IPS DF 6.9 (cell line): ENCODE data around the gene UBAC2.
"Not testable (repeated sequence)": the region's sequence is repeated elsewhere in the genome, so short reads cannot be mapped to it uniquely, and the experiment has no call there.

Experiments
- DNase-seq: peaks from one replicate; pipeline ENCODE4 v3.0.0-alpha.2; 2013; ENCODE audit warnings: low read depth, low spot score
- H3K27ac ChIP-seq: one replicate; pipeline ENCODE4 v1.5.1; 2013; ENCODE audit warnings: low read length, control low read depth
- H3K27me3 ChIP-seq: 2 replicates; pipeline ENCODE4 v1.6.1; 2013; ENCODE audit warnings: mild to moderate bottlenecking, low read length; ENCODE audit not compliant: control insufficient read depth, insufficient read depth
- H3K36me3 ChIP-seq: 2 replicates; pipeline ENCODE4 v1.6.1; 2013; ENCODE audit warnings: low read length; ENCODE audit not compliant: control insufficient read depth, insufficient read depth
- H3K4me1 ChIP-seq: 2 replicates; pipeline ENCODE4 v1.6.1; 2013; ENCODE audit warnings: low read length; ENCODE audit not compliant: control insufficient read depth, insufficient read depth
- H3K4me3 ChIP-seq: 2 replicates; pipeline ENCODE4 v1.5.1; 2013; ENCODE audit warnings: mild to moderate bottlenecking, low read length
- H3K9me3 ChIP-seq: 2 replicates; pipeline ENCODE4 v1.6.1; 2013; ENCODE audit warnings: low read length, inconsistent platforms; ENCODE audit not compliant: control insufficient read depth, insufficient read depth
- WGBS: extraction: QIAGEN DNeasy Blood & Tissue Kit; methylation state at CpG from one replicate; pipeline ENCODE4 v1.1.7; 2013; ENCODE audit warnings: mixed read lengths, missing lambda C conversion rate; ENCODE audit not compliant: insufficient read length, insufficient coverage; 5-methylcytosine and 5-hydroxymethylcytosine counted together

UBAC2 gene

DNA sequence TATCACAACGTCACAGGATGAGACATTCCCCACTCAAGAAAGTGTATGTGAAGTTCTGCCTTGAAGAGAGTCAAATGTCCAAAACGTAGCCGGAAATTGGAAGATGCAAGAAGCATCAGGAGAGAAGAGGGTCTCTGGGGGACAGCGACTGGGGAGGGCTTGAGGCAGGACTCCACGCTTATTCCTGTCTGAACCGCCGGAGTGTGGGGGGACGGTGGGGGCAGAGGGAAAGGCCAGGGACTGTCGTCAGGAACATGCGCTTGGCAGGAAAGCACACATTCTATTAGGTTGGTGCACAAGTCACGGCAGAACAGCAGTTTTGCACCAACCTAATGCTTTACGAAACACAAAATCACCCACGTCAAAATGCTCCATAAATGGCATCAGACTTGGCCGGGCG is 205.3 kb downstream of the UBAC2 start:
- Histone ChIP-seq H3K27ac (no peak overlapping the region), H3K36me3 (no peaks in the 10 kb centered on the region), H3K4me1 (no peaks in the 10 kb centered on the region; the same call in 1 of the 2 replicates), H3K9me3 (no peaks in the 10 kb centered on the region), H3K27me3 (no peaks in the 10 kb centered on the region), H3K4me3 (no peak overlapping the region)
- WGBS: no CpG with 5 or more reads among the region's 15 CpGs
- no peak for DNase-seq

DNA sequence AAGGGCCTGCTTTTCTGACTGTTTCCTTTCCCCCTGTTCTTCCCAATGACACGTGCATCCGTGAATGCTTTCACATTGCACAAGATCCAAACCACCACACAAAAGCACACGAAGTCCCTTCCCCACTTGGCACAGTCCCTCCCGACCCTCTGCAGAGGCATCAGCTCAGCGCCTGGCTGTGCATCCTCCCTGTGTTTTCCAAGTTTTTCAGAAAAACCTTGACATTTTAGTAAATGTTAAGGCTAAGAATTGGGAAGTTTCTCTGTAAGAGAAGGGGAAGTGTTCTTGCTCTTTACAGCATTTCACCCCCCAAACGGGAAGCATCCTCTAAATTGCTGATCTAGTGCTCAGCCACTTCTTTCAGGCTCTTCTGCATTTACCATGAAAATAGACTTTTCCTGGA is 206.1 kb downstream of the UBAC2 start:
- H3K4me3 ChIP-seq: no peak overlapping the region
- no peaks in the 10 kb centered on the region for H3K36me3 ChIP-seq
- DNase-seq: no peak
- no peaks in the 10 kb centered on the region; the same call in 1 of the 2 replicates for H3K4me1 ChIP-seq
- WGBS: no CpG with 5 or more reads among the region's 6 CpGs
- H3K27me3 ChIP-seq: no peaks in the 10 kb centered on the region
- H3K27ac ChIP-seq: no peak overlapping the region
- no peaks in the 10 kb centered on the region for H3K9me3 ChIP-seq

DNA sequence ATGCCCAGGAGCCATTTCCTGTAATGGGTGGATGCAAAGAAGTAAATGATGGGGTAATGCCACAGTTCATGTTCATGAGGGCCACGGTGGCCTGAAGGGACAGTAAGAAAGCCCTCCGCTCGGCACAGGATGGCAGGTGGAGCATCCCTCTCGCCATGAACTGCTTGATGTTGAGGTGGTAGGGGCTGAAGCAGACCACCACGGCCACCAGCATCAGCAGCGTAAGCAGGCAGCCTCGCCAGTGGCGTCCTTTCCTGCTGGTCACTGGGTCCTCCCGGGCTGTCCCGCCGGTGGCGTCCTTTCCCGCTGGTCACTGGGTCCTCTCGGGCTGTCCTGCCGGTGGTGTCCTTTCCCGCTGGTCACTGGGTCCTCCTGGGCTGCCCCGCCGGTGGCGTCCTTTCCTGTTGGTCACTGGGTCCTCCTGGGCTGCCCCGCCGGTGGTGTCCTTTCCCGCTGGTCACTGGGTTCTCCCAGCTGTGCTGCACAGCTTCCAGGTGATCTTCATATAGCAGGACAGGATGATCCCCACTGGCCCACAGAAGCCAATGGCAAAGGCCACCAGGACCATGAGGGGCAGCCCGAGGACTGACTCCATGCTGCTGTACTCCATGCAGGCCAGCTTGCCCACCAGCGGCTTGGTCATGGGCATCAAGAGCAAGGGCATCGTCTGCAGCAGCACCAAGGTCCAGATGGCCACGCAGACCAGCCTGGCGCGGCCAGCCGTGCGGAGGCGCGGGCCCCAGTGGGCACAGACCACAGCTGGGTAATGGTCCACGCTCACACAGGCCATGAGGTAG is 207.4 kb downstream of the UBAC2 start:
- H3K9me3 ChIP-seq: no peaks in the 10 kb centered on the region
- no peak overlapping the region for H3K27ac ChIP-seq
- no peak overlapping the region for H3K4me3 ChIP-seq
- WGBS: no CpG with 5 or more reads among the region's 33 CpGs
- no peaks in the 10 kb centered on the region for H3K27me3 ChIP-seq
- H3K4me1 ChIP-seq: no peaks in the 10 kb centered on the region; the same call in 1 of the 2 replicates
- no peak for DNase-seq
- no peaks in the 10 kb centered on the region for H3K36me3 ChIP-seq

DNA sequence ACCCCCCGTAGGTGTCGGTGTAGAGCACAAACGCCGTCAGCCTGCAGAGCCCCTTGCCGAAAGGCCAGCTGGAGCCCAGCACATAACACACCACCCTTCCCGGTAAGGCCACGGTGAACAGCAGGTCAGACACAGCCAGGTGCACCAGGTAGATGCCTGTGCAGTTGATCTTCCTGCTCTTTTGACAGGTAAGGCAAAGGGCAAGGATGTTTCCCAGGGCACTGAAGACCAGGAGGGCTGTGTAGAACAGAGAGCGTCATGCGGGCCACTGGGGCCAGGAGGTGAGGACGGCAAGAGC is 208.0 kb downstream of the UBAC2 start:
- no peaks in the 10 kb centered on the region for H3K9me3 ChIP-seq
- WGBS: no CpG with 5 or more reads among the region's 10 CpGs
- no peaks in the 10 kb centered on the region; the same call in 1 of the 2 replicates for H3K4me1 ChIP-seq
- H3K36me3 ChIP-seq: no peaks in the 10 kb centered on the region
- H3K27me3 ChIP-seq: no peaks in the 10 kb centered on the region
- H3K4me3 ChIP-seq: no peak overlapping the region
- no peak for DNase-seq
- no peak overlapping the region for H3K27ac ChIP-seq

DNA sequence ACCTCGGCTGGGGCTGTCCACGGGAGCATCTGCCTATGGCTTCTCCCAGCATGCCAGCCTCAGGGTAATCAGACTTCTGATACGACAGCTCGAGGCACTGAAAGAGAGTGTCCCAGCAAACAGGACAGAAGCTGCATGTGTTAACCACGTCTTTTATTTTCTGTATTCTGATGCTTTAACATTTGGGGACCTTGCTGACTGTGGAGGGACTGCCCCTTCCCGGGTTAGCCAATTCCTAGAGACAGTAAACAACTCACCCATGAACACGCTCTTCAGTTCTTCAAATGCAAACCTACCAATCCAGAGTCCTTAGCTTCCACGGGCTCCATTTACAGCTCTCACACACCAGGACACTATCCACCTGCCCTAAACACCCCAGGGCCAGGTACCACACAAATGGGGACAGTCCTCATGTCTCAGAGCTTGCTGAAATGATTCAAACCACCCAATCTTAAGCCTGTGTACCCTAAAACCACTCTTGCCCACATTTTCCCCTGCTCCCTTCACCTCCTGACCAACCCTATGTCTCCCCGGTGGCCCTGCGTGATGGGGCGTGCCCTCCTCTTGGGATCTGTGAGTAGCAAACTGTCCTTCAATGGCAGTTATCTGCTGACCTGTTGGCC is 208.9 kb downstream of the UBAC2 start:
- H3K27ac ChIP-seq, DNase-seq, H3K4me1 ChIP-seq, H3K4me3 ChIP-seq, H3K27me3 ChIP-seq, H3K36me3 ChIP-seq, H3K9me3 ChIP-seq: not testable (repeated sequence)
- WGBS: no CpG with 5 or more reads among the region's 11 CpGs

DNA sequence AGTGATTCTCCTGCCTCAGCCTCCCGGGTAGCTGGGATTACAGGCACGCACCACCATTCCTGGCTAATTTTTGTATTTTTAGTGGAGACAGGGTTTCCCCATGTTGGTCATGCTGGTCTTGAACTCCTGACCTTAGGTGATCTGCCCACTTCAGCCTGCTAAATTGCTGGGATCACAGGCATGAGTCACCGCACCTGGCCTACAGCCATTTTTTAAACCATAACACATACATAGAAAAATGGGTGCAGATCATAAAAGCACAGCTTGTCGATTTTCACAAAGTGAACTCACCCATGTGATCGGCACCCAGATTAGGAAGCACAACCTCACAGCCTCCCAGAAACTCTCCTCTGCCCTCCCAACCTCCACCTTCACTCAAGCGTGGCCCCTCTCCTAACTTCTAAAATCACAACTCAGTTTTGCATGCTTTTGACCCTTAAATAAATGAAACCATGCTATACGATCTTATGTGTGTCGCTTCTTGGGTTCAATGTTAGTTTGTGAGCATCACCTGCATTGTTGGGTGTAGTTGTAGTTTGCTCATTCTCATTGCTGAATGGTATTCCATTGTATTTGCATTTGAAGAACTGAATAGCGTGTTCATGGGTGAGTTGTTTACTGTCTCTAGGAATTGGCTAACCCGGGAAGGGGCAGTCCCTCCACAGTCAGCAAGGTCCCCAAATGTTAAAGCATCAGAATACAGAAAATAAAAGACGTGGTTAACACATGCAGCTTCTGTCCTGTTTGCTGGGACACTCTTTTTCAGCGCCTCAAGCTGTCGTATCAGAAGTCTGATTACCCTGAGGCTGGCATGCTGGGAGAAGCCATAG is 210.2 kb downstream of the UBAC2 start:
- not testable (repeated sequence) for H3K27ac ChIP-seq, H3K27me3 ChIP-seq, H3K4me1 ChIP-seq, DNase-seq, H3K4me3 ChIP-seq, H3K36me3 ChIP-seq, H3K9me3 ChIP-seq
- no CpG with 5 or more reads among the region's 13 CpGs for WGBS

DNA sequence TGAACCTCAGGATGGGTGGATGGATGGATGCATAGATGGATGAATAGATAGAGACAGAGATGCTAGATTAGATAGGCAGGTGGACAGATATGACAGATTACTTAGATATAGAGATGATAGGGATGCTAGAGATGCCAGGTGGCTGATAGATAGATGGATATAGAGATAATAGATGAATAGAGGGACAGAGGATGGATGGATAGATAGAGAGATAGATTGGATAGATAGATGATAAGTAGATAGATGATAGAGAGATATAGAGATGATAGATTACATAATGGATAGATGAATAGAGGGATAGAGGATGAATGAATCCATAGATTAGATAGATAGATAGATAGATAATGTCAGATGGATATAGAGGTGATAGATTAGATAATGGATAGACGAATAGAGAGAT is 212.2 kb downstream of the UBAC2 start:
- H3K9me3 ChIP-seq: no peaks in the 10 kb centered on the region

DNA sequence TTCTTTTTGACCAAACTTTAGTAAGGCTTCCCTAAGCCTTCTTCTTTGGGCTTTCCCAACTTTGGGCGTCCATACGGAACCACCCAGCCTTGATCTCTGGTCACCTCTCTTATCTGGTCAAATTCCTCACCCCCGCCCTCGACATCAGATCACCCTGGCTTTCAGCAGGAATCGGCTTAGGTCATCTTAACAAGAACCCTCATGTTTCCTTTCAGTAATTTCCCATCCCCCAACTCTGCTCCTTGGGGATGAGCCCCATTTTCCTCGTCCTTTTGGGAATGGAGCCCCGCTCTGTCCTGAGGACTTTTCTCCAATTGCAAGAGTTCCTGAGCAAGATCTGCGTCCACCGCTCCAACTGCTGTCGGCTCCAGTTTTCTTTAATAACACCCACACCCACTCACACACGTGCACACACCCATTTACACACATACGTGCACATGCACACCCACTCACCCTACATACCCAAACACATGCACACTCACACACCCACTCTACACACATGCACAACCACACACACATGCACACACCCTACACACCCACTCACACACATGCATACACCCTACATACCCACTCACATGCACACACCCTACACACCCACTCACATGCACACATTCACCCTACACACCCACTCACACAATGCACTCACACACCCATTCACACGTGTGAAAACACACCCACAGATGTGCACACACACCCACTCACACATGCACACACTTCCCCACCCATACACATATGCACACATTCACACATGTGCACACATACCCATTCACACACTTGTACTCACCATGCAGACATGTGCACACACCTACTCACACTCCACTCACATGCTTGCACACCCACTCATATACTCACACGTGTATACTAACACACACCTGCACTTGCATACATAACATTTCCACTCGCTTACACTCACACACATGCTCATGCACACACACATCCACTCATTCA is 213.7 kb downstream of the UBAC2 start:
- no peaks in the 10 kb centered on the region for H3K36me3 ChIP-seq
- H3K27me3 ChIP-seq: no peaks in the 10 kb centered on the region
- H3K4me3 ChIP-seq: no peak overlapping the region
- DNase-seq: no peak
- peaks cover 9% of the 10 kb centered on the region for H3K4me1 ChIP-seq
- WGBS: 100% methylated on average over 5 of the region's 15 CpGs
- no peaks in the 10 kb centered on the region for H3K9me3 ChIP-seq
- H3K27ac ChIP-seq: no peak overlapping the region

More for the DNA sequence above, 212.2 kb downstream of the UBAC2 start:
- whole genome bisulfite sequencing: 100% methylated on average over 1 of the region's 1 CpG
- H3K36me3 ChIP-seq: no peaks in the 10 kb centered on the region
- H3K27me3 ChIP-seq: no peaks in the 10 kb centered on the region
- H3K4me3 ChIP-seq: no peak overlapping the region
- H3K27ac ChIP-seq: no peak overlapping the region
- H3K4me1 ChIP-seq: peaks cover 9% of the 10 kb centered on the region
- DNase-seq: no peak

DNA sequence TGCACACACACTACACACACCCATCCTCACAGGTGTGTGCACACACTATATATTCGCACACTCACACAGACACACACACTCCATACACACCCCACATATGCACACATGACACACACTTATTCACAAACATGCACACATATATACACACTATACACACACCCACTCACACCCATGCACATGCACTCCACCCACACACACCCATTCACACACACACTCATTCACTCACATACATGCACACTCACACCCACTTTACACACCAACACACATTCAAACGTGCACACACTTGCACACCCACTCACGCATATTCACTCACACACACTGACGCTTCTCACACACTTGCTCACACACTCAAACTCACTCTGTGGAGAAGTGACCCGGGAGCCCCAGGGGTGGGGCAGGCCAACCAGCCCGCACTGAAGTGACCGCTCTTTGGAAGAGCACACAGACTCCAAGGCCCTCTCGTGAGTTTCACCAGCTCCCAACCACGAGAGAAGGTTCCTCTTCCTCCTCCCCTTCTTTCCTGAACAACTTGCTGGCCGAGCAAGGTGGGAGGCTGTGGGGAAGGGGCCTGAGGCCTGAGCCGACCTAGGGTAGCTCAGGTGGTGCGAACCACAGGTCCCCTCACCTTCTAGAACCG is 214.5 kb downstream of the UBAC2 start:
- no peaks in the 10 kb centered on the region for H3K36me3 ChIP-seq
- H3K27ac ChIP-seq: no peak overlapping the region
- no peaks in the 10 kb centered on the region for H3K27me3 ChIP-seq
- WGBS: 99% methylated on average over 3 of the region's 13 CpGs
- H3K9me3 ChIP-seq: no peaks in the 10 kb centered on the region
- H3K4me3 ChIP-seq: no peak overlapping the region
- peaks cover 9% of the 10 kb centered on the region for H3K4me1 ChIP-seq
- DNase-seq: no peak
